WI38 (cell line): Measurements from ENCODE around the gene WDR86.

Experiments used
- H3K4me3 ChIP-seq: 2 replicates; pipeline ENCODE4 v1.5.1; 2011; ENCODE audit warnings: low read depth, mild to moderate bottlenecking, control low read depth, low read length
- TF ChIP-seq, protein P1 (sequence below): IDR thresholded peaks from 2 replicates; pipeline ENCODE4 v1.5.1; 2012; ENCODE audit warnings: low read depth, mild to moderate bottlenecking, control low read depth, low read length

Gene WDR86

DNA sequence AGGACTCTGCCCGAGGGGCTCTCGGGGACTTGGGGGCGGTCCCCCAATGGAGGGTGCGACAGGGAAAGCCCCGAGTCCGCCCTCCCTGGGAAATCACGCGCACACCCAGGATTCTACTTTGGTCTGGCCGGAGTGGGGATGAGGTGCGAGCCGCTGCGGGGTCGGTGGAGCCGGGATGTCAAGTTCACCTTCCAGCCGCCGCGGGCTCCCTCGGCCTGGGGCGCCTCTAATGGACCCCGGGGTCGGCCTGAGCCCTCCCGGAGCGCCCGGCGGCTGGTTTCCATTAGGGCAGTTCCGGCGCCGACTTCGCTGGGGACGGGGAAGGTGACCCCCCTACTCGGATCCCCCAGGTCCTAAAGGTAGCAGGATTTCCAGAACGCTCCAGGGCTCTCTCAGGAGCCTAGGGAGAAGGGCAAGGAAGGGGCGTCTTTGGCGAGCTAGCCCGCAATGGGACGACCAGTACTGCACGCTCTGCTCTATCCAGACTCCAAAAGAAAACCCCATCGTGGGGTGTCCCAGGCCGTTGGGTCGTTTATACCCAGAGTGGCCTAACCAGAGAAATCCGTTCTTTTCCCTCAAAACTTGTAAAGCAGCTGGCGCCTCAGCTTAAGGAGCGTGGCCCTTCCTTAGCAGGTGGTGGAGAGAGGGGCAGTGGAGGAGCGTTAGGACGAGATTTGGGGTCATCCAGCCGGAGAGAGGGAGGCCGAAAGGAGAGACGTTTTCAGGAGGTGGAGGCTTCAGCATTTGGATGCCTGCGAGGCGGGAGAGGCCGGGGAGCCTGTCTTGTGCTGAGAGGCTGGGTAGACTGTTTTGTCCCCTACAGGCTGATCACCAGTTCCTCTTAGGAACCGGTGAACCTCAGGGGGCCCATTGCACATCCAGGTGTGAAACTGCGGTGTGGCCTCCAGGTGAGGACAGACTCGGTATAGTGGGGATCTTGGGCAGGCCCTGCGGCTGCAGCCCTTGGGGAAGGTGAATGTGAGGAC, 860 bp upstream of the WDR86 start:
- TF ChIP-seq, protein P1, sequence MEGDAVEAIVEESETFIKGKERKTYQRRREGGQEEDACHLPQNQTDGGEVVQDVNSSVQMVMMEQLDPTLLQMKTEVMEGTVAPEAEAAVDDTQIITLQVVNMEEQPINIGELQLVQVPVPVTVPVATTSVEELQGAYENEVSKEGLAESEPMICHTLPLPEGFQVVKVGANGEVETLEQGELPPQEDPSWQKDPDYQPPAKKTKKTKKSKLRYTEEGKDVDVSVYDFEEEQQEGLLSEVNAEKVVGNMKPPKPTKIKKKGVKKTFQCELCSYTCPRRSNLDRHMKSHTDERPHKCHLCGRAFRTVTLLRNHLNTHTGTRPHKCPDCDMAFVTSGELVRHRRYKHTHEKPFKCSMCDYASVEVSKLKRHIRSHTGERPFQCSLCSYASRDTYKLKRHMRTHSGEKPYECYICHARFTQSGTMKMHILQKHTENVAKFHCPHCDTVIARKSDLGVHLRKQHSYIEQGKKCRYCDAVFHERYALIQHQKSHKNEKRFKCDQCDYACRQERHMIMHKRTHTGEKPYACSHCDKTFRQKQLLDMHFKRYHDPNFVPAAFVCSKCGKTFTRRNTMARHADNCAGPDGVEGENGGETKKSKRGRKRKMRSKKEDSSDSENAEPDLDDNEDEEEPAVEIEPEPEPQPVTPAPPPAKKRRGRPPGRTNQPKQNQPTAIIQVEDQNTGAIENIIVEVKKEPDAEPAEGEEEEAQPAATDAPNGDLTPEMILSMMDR = no peak

DNA sequence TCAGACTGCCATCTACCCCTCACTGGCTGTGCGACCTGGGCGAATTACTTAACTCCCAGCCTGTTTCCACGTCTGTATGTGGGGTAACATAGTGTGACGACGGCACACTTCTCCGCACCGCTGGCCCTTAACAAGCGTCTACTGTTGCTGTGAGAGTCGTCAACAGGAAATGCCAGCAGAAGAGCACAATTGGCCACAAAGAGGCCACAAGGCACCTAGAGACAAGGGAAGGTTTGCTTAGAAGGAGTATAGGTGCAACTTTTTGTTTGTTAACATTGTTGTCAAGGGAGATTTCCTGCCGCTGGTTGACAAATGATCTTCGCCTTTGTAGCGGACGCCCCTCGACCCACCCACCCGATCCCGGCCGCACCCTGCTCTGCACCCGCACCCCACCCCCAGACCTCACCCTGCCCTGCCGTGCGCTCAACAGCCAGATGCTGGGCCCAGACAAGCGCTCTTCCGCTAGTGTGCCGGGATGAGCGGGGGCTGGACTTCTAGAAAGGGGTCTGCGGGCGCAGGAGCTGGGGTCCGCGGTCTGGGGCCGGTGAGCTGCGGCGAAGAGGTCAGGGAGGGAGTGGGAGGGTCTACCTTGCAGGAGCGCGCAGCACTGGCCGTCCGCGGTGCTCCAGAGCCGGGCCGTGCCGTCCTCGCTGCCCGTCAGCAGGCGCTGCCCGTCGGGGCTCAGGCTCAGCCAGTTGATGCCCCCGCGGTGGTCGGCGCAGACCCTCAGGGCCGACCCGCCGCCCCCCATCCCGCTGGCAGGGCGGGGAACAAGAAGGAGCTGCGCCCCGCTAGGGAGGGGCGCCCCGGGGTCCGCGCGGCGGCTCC, 785 bp downstream of the WDR86 start:
- H3K4me3 ChIP-seq = no peak overlapping the region
- TF ChIP-seq, protein P1 = no peak

More for the DNA sequence above, 860 bp upstream of the WDR86 start:
- peak overlapping the region; percentile 34 for H3K4me3 ChIP-seq

DNA sequence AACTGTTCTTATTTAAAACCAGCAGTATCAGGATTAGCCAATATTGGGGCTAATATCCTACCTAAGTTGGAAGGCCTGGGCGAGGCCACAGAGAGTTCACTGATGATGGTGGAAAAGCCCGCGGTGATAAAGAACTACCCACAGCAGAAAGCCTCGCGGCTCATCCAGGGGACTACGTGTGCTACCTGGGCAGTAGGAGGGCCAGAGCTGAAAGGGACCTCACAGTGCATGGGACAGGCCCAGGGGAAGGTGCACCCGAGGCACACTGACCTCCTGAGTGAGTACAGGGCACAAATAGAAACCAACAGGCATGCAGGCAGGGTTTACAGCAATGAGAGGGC, 1.4 kb downstream of the WDR86 start:
- TF ChIP-seq, protein P1 = no peak
- no peak overlapping the region for H3K4me3 ChIP-seq

DNA sequence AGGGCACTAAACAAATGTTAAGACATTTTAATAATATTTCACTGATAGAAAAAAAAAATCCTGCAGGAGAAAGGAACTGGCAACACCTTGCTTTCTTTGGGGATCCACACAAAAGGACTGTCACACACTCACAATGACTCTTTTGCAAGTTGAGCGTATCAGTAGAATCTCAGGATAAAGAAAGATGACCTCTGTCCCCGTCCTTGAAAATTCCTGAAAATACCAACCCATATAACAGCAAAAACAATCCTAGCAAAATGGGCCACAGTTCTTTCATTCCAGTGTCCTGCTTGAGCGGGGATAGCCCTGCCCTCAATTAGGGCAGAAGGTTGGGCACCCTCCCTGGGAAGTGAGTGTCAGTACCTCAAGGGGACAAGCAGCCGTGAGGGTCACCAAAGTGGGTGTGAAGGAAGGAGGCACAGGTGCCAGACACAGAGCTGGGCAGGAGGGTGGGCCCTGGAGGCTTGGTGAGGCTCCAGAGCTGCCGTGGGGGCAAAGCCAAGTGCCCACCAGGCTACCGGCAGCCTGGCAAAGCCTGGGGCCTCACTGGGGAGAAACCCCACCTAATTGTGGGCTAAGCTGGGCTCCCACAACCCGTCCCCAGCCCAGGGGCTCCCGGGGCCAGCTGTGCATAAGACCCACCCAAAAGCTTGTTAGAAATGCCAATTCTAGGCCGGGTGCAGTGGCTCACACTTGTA, 2.8 kb downstream of the WDR86 start:
- TF ChIP-seq, protein P1 = no peak
- H3K4me3 ChIP-seq = no peak overlapping the region

DNA sequence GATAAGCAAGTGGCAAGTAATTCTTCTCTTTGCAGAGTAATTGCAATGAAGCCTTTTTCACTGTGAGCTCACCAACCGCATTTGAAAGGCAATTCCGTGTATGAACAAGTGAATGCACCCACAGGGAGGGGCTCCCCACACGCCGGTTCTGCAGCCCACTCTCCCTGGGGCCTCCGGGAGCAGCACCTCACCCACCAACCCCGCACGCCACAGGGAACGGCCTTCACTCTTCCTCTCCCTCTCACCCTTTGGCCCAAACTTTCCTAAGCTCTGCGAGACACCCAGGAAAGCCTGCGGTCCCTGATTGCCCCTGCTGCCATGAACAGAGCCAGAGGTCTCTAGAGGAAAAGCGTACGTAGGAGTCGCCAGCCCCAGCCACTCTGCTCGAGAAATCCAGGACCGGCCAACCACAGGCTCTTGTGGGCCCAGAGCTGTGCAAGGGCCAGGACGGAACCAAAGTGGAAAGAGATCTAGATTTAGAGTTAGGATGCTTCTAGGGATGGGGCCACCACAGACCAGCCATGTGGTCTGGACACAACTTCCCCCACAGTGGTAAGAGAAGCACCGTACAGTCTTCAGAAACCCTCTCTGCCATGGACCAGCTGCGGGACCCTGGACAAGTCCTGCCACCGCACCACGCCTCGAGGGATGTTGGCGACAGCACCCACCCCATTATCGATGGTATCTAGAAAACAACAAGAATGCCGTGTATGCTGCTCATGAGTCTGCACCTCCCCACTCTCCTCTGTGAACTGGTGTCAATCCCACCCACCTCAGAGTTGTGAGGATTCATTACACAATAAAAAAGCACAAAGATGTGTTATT, 3.6 kb downstream of the WDR86 start:
- H3K4me3 ChIP-seq = no peak overlapping the region
- TF ChIP-seq, protein P1 = no peak

DNA sequence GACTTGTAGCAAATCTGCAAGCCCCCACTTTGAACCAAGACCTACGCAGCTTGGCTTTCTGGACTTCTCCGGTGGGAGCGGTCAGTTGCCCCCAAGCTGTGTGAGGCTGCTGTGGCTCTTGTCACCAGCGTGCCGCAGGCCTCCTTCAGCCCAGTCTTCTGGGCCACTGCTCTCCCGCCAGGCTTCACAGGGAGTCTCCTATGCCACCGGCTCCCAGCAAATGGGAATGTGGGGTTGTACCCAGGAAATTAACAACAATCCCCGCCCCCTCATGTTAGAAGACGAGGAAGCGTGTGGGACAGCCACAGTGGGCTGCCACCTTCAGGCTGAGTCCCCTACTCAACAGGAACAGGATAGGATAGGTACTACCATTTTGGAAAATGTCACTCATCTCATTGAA, 4.2 kb downstream of the WDR86 start:
- no peak overlapping the region for H3K4me3 ChIP-seq
- TF ChIP-seq, protein P1 = no peak
